AG08395 (cell line): ENCODE measurements around the gene ZNF737.
"Not testable (repeated sequence)": the region's sequence is repeated elsewhere in the genome, so short reads cannot be mapped to it uniquely, and the experiment has no call there.

Source experiments
- DNase-seq: peaks from one replicate; pipeline ENCODE4 v3.0.0; 2012; ENCODE audit warnings: mixed read lengths, low spot score

The ZNF737 gene

DNA sequence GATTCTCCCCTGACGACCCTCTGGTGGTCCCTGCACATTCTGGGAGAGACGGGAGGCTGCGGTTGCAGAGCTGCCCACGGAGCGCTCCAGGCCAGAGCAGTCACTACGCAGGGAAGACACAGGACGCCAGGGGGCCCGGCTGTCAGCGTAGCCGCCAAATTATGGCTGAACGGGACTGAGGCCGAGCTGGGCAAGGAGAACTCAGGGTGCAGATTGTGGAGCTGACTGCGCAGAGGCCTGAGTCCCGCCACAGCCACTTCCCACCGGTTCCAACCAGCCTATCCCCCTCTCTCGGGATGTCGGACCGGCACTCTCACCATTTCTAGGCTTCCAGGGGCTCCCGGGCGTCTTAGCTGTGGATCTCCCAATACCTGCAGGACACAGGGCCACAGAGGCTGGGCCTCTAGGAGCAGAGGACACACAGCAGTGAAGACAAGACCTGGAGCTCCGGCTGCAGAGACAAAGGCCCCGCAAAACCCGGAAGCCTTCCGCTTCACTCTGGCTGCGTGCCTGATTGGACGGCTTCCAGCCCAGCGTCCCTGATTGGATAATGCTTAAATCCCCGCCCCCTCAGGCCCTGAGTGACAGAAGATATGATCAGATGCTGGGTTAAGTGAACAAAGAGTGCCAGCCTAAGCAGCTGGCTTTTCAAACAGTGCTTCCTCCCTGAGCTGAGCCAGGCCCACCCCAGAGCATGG lies at the start of gene ZNF737:
Gene ZNF737, minus strand, starts transcription at position 461 of the 698 bp plus-strand sequence. Its CDS starts 141 bp downstream, at position 320.
- DNase-seq, result peak; percentile 92

DNA sequence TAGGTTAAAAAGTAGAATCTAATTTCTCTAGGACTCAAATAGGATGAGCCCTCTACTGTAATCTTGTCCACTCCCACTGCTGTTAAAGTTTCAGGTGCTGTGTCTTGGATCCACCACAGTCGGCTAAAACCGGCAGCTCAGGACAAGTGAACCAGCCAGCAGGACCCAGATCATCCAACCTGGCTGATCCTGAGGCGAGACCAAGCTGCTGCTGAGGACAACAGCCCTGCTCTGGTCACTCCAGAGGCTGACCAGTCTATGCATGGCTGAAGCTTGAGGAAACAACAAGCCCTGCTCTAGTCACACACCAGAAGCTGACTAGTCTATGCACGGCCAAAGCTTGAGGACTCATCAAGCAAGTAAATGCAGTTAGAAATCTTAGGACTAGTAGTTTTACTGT lies 49.4 kb upstream of the ZNF737 start:
- DNase-seq, result not testable (repeated sequence)

DNA sequence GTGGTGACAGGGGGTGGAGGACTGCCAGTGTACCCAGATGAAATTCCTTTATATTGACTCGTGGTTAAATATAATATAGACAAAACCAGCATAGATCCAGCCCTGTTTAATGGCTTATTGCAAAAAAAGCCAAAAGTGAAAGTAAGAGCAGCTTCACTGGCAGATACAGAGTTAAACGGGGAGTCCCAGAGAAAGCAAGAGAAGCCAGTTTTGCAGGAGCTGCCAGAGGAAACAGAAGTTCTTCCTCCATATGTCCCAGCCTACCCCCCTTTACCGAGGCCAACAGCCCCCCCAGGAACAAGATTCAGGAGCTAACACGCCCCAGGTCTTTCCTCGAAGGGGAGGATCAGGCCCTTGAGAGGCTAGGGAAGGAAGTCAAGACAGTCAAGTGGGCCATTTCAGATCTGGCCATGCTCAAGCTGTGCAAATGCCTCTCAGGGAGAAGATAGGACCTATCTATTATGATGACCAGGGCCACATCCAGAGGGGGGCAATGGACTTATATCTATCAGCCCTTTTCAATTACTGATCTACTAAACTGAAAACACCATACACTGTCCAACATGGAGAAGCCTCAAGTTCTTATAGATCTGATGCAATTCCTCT lies 47.2 kb upstream of the ZNF737 start:
- DNase-seq, result no peak

DNA sequence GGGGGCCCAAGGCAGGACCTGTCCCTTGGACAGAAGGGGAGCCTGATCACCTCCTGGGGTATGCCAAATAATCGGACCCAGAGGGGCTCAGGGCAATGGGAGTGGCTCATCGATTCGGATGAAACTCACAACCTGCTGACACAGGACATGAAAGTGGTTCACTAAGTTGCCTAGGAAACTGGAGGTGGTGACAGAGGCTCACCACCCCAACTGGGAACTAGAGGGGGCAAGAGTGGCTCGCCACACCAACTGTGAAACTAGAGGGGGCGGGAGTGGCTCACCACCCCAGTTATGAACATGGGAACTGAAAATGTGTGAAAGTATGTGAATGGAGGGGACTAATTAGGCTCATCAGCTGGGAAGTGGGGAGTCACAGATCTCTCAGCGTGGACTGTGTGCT lies 46.3 kb upstream of the ZNF737 start:
- no peak for DNase-seq

DNA sequence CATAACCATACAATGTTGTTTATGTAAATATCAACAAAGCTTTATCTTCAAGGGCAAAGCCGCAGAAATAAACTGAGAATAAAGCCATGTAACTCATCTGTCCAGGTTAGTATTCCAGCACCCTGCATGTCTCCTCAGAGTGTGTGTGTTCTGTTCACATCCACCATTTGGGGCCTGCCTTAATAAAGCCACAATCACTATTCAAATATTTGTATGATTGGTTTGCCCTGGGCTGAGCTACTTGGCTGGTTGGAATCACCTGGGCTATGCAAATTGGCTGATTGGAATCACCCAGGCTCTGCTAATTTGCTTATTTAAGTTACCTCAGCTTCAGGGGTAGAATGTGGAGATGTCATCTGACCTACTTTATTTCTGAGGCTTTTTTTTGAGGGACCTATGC lies 42.4 kb upstream of the ZNF737 start:
- no peak for DNase-seq

DNA sequence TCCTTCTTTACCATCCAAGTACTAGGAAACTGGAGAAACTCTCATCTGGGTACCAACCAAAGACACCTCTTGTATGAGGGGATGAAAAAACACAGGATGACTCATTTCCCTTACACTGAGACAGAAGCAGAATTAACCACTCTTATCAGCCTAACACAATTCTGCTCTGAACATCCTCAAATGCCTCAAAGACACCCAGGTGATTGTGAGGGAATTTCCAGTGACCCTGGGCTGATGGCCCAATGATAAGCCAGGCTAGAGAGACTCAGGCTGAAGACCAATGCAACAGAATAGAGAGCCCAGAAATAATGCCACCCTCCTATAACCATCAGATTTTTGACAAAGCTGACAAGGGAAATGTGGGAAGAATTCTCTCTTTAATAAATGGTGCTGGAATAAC lies 7.0 kb downstream of the ZNF737 start:
- DNase-seq, result no peak

DNA sequence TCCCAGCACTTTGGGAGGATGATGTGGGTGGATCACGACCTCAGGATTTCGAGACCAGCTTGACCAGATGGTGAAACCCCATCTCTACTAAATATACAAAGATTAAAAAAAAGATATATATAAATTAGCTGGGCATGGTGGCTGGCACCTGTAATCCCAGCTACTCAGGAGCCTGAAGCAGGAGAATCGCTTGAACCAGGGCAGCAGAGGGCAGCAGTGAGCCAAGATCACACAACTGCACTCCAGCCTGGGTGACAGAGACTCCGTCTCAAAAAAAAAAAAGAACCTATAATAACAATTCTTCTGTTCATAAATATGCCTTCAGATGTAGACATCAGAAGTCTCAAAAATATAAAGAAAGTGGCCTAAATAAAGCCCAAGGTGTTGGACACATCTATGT lies 7.6 kb downstream of the ZNF737 start:
- no peak for DNase-seq

DNA sequence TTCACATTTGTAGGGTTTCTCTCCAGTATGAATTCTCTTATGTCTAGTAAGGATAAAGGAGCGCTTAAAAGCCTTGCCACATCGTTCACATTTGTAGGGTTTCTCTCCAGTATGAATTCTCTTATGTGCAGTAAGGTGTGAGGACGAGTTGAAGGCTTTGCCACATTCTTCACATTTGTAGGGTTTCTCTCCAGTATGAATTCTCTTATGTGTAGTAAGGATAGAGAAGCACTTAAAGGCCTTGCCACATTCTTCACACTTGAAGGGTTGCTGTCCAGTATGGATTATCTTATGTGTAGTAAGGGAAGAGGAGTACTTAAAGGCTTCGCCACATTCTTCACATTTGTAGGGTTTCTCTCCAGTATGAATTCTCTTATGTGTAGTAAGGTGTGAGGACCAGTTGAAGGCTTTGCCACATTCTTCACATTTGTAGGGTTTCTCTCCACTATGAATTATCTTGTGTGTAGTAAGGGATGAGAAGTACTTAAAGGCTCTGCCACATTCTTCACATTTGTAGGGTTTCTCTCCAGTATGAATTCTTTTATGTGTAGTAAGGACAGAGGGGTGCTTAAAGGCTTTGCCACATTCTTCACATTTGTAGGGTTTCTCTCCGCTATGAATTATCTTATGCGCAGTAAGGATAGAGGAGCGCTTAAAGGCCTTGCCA lies 20.8 kb downstream of the ZNF737 start:
- DNase-seq, result not testable (repeated sequence)

DNA sequence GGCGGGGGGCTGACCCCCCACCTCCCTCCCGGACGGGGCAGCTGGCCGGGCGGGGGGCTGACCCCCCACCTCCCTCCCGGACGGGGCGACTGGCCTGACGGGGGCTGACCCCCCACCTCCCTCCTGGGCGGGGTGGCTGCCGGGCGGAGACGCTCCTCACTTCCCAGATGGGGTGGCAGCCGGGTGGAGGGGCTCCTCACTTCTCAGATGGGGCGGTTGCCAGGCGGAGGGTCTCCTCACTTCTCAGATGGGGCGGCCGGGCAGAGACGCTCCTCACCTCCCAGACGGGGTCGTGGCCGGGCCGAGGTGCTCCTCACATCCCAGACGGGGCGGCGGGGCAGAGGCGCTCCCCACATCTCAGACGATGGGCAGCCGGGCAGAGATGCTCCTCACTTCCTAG lies 35.3 kb downstream of the ZNF737 start:
- DNase-seq, result not testable (repeated sequence)

DNA sequence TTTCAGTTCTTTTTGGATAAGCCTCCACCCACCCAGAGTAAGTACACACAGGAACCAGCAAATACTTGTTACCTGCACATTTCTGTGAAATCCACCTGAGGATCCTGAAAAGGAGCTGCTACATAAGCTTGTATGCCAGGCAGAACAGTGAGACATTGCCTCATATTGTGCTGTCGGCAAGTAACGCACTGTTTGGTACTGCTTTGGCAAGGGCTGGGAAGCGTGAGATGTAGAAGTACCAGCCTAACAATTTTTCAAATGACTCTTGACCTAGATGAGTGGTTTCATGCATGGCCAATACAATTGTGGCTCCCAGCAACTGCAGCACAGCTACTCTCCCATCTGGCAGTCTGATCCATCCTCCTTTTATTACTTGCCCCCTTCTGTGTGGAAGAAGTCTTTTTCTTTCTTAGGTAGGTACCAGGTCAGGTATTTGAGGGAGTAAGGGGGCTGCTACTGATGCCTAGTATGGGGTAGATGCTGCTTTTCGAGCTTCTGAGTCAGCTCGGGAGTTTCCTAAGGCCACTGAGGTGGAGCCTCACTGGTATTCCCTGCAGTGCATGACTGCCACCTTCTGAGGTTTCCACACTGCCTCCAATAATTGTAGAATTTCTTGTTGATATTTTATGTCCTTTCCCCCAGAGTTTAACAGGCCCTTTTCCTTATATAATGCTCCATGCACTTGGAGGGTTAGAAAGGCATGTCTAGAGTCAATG lies 52.2 kb downstream of the ZNF737 start:
- no peak for DNase-seq

DNA sequence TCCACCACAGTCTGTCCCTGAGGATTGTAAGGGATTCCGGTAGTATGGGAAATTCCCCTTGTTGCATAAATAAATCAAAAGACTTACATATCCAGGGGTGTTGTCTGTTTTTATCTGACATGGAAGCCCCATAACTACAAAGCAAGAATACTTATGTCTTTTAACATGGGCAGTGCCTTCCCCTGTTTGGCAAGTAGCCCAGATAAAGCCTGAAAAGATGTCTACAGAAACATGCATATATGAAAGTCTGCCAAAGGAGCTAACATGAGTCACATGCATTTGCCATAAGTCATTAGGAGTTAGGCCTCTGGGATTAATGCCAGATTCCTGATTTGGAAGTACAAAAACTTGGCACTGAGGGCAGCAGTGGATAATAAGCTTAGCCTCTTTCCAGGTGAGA lies 62.1 kb downstream of the ZNF737 start:
- no peak for DNase-seq
